SK-N-SH (cell line): ENCODE measurements around the gene C14orf93.
A peak's percentile ranks its signal among the peaks of the same experiment; 100 is the strongest.

ENCODE experiments used
- TF ChIP-seq, protein P1 (sequence below): fragments of 200-600 bp; sonication (generic); IDR thresholded peaks from 2 replicates; pipeline ENCODE4 v1.6.1; 2017; ENCODE audit warnings: antibody characterized with exemption, mild to moderate bottlenecking, moderate library complexity
- TF ChIP-seq, protein P2 (sequence below): fragments of 150-350 bp; IDR thresholded peaks from 2 replicates; pipeline ENCODE4 v1.6.1; 2016; ENCODE audit warnings: mild to moderate bottlenecking, low read depth, low read length

DNA sequence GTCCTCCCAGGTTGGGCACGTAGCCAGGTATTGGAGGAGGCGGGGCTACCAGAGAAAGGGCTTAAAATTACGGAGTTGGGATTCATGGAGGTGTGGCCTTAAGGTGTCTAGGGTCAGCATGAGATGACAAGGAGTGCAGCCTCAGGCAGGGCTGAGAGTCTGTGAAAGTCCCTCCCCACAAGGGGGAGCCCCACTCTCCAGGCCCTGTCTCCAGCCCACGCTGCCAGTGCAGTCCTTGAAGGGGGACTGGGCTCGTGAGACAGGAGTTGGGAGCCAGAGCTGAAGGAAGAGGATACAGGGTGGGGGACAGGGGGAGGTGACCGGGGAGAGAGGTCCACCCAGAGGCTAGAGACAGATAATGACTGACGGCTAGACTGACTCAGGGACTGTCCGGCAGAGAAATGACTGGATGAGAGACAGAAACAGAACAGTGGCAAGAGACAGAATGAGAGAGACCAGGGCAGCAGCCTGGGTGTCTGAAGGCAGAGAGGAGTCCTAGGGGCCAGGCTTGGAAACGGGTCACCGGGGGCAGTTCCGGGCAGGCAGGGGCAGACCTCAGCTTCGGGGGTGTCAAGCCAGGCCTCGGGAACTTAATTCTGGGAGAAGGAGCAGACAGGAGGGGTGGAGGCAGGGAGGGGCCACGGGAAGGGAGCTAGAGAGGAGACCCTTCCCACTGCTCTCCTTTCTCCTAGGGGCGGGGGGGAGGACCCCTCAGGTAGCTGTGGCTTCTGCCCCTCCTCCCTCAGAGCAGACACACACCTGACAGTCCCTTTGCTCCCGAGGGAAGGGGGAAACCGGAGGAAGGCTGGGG, 46.4 kb upstream of the C14orf93 start:
- TF ChIP-seq, protein P1, sequence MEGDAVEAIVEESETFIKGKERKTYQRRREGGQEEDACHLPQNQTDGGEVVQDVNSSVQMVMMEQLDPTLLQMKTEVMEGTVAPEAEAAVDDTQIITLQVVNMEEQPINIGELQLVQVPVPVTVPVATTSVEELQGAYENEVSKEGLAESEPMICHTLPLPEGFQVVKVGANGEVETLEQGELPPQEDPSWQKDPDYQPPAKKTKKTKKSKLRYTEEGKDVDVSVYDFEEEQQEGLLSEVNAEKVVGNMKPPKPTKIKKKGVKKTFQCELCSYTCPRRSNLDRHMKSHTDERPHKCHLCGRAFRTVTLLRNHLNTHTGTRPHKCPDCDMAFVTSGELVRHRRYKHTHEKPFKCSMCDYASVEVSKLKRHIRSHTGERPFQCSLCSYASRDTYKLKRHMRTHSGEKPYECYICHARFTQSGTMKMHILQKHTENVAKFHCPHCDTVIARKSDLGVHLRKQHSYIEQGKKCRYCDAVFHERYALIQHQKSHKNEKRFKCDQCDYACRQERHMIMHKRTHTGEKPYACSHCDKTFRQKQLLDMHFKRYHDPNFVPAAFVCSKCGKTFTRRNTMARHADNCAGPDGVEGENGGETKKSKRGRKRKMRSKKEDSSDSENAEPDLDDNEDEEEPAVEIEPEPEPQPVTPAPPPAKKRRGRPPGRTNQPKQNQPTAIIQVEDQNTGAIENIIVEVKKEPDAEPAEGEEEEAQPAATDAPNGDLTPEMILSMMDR, result peak; percentile 79
- TF ChIP-seq, protein P2, sequence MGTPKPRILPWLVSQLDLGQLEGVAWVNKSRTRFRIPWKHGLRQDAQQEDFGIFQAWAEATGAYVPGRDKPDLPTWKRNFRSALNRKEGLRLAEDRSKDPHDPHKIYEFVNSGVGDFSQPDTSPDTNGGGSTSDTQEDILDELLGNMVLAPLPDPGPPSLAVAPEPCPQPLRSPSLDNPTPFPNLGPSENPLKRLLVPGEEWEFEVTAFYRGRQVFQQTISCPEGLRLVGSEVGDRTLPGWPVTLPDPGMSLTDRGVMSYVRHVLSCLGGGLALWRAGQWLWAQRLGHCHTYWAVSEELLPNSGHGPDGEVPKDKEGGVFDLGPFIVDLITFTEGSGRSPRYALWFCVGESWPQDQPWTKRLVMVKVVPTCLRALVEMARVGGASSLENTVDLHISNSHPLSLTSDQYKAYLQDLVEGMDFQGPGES, result no peak
